Activated T-cell treated with anti-CD3 and anti-CD28 coated beads, Interleukin-2, amount 50 U/mL, for 24 hours (primary cell): ENCODE data around the gene PLA2G2F.

Experiments
- DNase-seq: peaks from one replicate; pipeline ENCODE4 v3.0.0-alpha.2; 2020
- H3K27ac Mint-ChIP-seq: 2 replicates; pipeline ENCODE4 v1.8.0; 2020; ENCODE audit warnings: mild to moderate bottlenecking, mixed read lengths
- H3K27me3 Mint-ChIP-seq: 2 replicates; pipeline ENCODE4 v1.8.0; 2020; ENCODE audit warnings: mixed read lengths
- H3K36me3 Mint-ChIP-seq: 2 replicates; pipeline ENCODE4 v1.8.0; 2020; ENCODE audit warnings: low read depth, mixed read lengths
- H3K4me1 Mint-ChIP-seq: 2 replicates; pipeline ENCODE4 v1.8.0; 2020; ENCODE audit warnings: low read depth, mixed read lengths
- H3K4me3 Mint-ChIP-seq: 2 replicates; pipeline ENCODE4 v1.8.0; 2020; ENCODE audit warnings: mild to moderate bottlenecking, moderate library complexity, mixed read lengths
- H3K9me3 Mint-ChIP-seq: 2 replicates; pipeline ENCODE4 v1.8.0; 2020; ENCODE audit warnings: mixed read lengths

Gene PLA2G2F

DNA sequence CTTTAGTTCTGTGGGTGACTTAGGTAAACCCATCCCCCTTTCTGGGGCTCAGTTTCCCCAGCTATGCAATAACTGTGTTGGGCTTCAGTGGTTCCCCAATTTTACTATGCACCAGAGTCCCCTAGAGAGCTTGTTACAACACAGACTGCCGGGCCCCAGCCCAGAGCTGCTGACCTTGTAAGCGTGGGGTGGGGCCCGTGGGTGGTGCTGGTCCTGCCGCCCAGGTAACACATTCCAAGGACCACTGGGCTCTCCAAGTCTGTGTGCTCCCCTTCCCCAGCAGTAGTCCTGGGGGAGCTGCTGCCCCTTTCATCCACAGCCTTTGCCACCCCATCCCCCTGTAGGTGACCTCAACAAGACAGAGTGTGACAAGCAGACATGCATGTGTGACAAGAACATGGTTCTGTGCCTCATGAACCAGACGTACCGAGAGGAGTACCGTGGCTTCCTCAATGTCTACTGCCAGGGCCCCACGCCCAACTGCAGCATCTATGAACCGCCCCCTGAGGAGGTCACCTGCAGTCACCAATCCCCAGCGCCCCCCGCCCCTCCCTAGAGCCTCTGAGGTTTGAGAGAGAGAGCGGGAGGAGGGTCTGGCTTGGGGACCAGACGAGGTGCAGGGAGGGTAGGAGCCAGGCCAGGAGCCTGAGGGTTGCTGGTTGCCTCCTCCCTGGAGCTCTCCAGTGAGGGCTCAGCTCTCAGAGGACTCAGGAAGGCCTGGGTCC is 8.9 kb downstream of the PLA2G2F start:
- Mint-ChIP-seq H3K4me3 (no peak overlapping the region), H3K27me3 (peaks cover 4% of the 10 kb centered on the region), H3K27ac (no peak overlapping the region), H3K9me3 (no peaks in the 10 kb centered on the region), H3K4me1 (peaks cover 3% of the 10 kb centered on the region), H3K36me3 (no peaks in the 10 kb centered on the region)
- DNase-seq: no peak

DNA sequence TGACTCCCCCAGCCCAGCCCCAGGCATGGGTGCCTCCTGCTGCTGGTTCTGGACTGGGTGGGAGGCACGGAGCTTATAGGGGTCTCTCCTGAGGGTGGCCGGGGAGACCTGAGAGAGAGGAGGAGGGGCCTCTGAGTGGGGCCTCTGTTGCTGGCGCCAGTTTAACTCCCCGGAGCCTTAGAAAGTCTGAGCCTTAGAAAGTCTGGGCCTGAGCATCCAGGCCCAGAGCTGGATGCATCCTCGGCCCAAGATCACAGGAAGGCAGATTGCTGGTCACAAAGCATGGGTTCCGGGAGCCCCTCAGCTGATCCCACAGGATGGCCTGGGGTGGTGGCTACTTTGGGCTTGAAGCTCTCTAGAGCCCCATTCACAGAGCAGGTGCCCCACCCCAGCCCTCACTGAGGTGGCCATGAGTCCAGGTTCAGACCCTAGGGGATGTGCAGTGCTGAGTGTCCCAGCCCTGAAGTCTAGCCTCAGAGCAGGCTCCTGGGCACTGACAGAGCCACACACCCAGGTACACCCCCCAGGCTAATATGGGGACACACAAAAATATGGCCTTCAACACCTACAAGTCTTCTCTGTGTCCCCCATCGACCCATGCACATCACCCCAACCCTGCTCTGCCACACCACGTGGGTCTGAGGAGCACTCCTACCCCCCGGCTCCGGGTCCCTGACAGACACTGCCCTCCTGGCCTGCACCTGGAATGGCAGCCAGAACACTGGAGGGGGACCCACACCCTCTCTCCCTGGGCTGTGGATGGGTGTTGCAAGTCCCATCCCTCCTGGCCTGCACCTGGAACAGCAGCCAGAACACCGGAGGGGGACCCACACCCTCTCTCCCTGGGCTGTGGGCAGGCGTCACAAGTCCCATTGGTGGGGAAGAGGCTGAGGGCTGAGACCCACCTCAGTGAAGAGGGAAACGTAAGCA is 9.7 kb downstream of the PLA2G2F start:
- Mint-ChIP-seq H3K27ac (no peak overlapping the region), H3K27me3 (peaks cover 4% of the 10 kb centered on the region), H3K36me3 (no peaks in the 10 kb centered on the region), H3K9me3 (no peaks in the 10 kb centered on the region), H3K4me3 (no peak overlapping the region), H3K4me1 (peaks cover 3% of the 10 kb centered on the region)
- no peak for DNase-seq

DNA sequence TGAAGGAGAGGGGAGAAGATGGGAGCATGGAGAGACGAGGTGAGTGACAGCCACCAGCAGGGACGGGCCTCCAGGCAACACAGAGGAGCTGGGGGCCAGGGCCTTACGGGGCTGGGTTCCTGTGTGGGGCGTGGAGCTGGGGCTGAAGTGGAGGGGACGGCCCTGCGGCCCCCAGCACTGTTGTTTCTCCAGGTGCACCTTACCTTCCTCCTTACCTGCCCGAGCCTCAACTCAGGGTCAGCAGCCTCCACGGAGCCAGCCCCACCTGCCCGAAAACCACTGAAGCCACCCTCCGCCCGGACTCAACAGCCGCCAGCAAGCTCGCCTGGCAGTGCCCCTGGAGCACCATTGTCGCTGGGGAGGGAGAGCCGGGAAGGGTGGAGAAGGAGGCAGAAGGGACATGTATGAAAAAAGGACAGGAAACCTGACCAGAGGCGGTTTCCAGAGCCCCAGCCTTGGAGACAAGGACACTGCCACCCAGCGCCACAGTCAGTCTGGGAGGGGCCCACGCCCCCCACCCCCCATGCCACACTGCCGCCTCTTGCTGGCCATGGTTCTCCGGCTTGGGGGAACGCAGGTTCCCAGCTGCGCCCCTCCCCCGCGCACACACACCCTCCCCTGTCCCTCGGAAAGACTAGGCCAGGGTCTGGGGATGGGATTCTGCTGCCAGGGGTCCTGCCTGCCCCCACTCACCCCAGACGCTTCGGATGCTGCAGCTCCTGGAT is 10.6 kb downstream of the PLA2G2F start:
- Mint-ChIP-seq H3K9me3 (no peaks in the 10 kb centered on the region), H3K4me1 (peaks cover 9% of the 10 kb centered on the region), H3K4me3 (no peak overlapping the region), H3K27me3 (peaks cover 4% of the 10 kb centered on the region), H3K36me3 (no peaks in the 10 kb centered on the region), H3K27ac (no peak overlapping the region)
- no peak for DNase-seq

DNA sequence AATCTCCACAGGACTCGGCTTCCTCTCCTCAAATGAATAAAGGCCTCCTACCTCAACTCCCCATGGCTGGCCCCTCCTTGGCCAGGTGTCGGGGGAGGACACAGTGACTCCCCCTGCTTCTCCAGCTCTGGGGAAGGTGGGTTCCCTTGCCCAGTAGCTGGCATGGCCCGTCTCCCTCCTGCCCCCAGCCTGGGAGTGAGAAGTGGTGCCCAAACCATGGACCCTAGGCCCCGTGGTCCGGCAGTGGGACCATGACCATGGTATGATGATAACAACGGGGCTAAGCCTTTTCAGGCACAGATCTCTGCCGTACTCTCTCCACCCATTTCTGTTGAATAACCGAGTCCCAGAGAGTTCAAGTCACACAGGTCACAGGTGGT is 11.2 kb downstream of the PLA2G2F start:
- Mint-ChIP-seq H3K36me3 (no peaks in the 10 kb centered on the region), H3K4me1 (peaks cover 11% of the 10 kb centered on the region), H3K27me3 (peaks cover 4% of the 10 kb centered on the region), H3K9me3 (no peaks in the 10 kb centered on the region), H3K27ac (no peak overlapping the region), H3K4me3 (no peak overlapping the region)
- DNase-seq: no peak

DNA sequence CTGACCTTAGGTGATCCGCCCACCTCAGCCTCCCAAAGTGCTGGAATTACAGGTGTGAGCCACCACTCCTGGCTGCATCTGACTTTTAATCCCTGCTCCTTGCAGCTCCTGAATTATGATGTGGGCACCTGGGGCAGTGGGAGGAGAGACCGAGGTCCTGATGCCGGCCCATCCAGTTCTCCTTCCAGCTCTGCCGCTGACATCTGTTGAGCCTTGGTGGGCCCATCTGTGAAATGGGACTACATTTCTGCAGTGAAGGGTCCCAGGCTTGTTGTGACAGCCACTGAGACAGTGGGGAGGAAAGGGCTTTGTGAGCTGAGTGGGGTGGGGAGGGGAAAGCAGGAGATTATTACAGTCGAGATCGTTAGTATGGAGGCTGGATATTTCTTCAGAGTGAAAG is 11.8 kb downstream of the PLA2G2F start:
- peaks cover 4% of the 10 kb centered on the region for H3K27me3 Mint-ChIP-seq
- no peak overlapping the region for H3K4me3 Mint-ChIP-seq
- peaks cover 11% of the 10 kb centered on the region for H3K4me1 Mint-ChIP-seq

DNA sequence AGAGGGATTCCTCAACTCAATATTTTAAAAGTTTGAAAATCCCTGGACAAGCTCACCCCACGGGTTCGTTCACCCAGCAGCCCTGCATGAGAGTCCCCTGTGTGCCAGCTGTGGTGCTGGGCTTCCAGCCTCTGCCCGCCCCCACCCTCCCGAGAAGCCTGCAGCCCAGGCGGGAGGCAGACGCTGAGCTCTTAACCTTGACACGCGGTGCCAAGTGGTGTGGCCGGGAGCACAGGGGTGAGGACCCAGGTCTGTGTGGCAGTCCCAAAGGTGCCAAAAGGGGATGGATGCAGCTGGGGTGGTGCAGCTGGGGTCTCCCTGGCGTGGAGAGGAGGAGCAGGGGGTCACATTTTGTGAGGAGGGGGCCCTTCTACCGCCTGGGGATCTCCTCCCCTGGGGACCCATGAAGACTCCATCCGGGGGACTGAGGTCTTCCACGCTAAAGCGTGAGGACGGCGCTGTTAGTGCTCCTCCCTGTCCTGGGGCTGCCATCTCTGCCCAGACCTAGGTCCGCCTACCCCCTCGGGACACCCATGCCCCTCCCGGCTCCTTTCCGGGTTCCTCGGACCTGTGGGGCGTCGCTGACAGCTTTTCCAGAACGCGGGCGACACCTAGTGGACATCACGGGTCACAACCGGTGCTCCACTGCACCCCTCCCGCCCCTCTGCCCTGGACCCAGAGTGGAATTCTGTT is 12.9 kb downstream of the PLA2G2F start:
- Mint-ChIP-seq H3K36me3 (no peaks in the 10 kb centered on the region), H3K27me3 (peaks cover 4% of the 10 kb centered on the region), H3K9me3 (no peaks in the 10 kb centered on the region), H3K27ac (no peak overlapping the region), H3K4me1 (peaks cover 11% of the 10 kb centered on the region), H3K4me3 (peak overlapping the region; percentile 62)
- DNase-seq: peak; percentile 87

More for the DNA sequence above, 11.8 kb downstream of the PLA2G2F start:
- no peaks in the 10 kb centered on the region for H3K9me3 Mint-ChIP-seq
- H3K36me3 Mint-ChIP-seq: no peaks in the 10 kb centered on the region
- H3K27ac Mint-ChIP-seq: no peak overlapping the region
- no peak for DNase-seq

DNA sequence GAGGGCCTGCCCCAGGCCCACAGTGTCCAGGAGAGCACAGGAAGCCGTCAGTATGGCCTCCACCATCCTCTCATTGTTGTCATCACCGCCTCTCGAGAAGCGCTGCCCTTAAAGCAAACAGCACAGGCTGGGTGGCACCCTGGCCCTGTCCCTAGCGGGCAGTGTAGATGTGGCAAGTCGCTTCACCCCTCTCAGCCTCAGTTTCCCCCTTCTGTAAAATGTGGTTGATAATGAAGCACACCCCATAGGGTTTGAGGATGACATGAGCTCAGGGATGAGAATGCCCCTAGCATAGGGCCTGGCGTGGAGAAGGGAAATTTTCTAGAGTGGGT is 13.4 kb downstream of the PLA2G2F start:
- H3K4me3 Mint-ChIP-seq: peak overlapping the region; percentile 62
- H3K9me3 Mint-ChIP-seq: no peaks in the 10 kb centered on the region
- peaks cover 4% of the 10 kb centered on the region for H3K27me3 Mint-ChIP-seq
- no peak for DNase-seq
- H3K4me1 Mint-ChIP-seq: peaks cover 11% of the 10 kb centered on the region
- no peaks in the 10 kb centered on the region for H3K36me3 Mint-ChIP-seq
- no peak overlapping the region for H3K27ac Mint-ChIP-seq

DNA sequence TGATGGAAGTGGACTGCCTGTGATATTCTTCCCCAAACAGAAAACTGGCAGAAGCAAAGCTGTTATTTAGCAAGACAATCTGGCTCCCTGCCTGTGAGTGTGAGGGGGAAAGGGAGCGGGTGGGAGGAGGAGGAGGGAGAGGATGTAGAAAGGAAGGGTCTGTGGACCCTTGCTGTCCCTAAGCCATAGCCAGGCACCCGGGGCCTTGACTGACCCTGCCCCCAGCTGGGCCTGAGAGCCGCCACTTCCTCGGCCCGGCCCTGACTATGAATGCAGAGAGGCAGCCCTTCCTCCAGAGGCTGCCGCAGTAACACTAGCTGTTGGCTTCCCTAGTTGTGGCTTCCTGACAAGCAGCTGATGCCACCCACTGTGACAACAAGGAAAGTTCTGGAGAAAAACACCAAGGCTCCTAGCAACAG is 13.9 kb downstream of the PLA2G2F start:
- Mint-ChIP-seq H3K36me3 (no peaks in the 10 kb centered on the region), H3K27ac (no peak overlapping the region), H3K27me3 (peaks cover 4% of the 10 kb centered on the region), H3K4me3 (no peak overlapping the region), H3K9me3 (no peaks in the 10 kb centered on the region), H3K4me1 (peaks cover 11% of the 10 kb centered on the region)
- no peak for DNase-seq

DNA sequence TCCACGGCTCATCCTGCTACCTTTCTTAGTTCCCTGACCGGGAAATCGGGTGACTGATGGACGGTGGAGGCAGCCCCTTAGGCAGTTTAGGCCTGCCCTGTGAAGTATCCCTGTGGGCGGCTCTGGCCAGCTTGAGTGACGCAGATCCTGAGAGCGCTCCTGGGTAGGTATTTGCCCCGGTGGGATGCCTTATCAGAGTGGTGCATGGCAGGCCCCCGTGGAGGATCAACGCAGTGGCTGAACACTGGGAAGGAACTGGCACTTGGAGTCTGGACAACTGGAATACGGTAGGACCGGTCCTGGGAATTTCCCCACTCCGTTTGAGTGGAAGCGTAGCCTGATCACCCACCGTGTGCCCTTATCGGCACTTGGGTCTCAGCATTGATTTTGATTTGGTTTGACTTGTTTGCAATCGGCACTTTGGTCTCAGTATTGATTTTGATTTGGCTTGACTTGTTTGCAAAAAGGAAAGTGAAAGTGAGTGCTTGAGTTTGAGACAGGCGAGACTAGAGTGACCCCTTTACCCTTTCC is 15.2 kb downstream of the PLA2G2F start:
- H3K9me3 Mint-ChIP-seq: peaks cover 2% of the 10 kb centered on the region
- H3K4me3 Mint-ChIP-seq: no peak overlapping the region
- H3K27me3 Mint-ChIP-seq: peaks cover 4% of the 10 kb centered on the region
- H3K27ac Mint-ChIP-seq: peak overlapping the region; percentile 11
- DNase-seq: no peak
- H3K36me3 Mint-ChIP-seq: no peaks in the 10 kb centered on the region
- H3K4me1 Mint-ChIP-seq: peaks cover 11% of the 10 kb centered on the region

DNA sequence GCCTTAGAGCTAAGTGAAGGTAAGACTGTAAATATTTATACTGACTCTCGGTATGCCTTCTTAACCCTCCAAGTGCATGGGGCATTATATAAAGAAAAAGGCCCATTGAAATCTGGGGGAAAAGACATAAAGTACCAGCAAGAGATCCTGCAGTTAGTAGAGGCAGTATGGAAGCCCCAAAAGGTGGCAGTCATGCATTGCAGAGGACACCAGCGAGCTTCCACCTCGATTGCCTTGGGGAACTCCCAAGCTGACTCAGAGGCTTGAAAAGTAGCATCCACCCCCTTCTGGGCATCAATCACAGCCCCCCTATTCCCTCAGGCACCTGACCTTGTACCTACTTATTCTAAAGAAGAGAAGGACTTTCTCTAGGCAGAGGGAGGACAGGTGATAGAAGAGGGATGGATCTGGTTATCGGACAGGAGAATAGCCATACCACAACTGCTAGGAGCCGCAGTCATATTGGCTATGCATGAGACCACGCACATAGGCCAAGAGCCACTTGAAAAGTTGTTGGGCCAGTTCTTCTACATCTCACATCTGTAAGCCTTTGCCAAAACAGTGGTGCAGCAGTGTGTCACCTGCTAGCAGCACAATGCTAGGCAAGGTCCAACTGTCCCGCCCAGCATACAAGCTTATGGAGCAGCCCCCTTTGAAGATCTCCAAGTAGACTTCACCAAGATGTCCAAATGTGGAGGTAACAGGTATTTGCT is 19.4 kb downstream of the PLA2G2F start:
- Mint-ChIP-seq H3K36me3 (peaks cover 2% of the 10 kb centered on the region), H3K4me1 (peaks cover 8% of the 10 kb centered on the region), H3K27me3 (no peaks in the 10 kb centered on the region), H3K9me3 (peaks cover 25% of the 10 kb centered on the region), H3K27ac (no peak overlapping the region), H3K4me3 (no peak overlapping the region)
- no peak for DNase-seq

DNA sequence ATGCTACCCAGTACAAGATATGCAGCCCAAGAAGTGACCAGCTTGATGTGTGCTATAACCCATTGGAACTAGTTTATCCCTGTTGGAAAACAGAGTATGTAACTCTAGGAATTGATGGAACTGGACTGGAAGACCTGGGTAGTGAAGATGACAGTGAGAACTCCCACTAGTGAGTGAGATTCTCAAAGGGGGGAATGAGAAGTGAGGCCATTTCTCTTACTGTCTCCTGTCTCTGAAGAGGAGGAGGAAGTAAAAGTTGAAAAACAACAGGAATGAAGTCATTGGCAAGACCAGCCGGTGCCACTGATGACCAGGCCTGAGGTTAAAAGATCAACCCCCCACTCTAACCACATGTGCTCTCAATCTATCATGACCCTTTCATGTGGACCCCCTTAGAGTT is 20.9 kb downstream of the PLA2G2F start:
- H3K4me3 Mint-ChIP-seq: no peak overlapping the region
- H3K9me3 Mint-ChIP-seq: peaks cover 28% of the 10 kb centered on the region
- H3K27me3 Mint-ChIP-seq: no peaks in the 10 kb centered on the region
- DNase-seq: no peak
- H3K36me3 Mint-ChIP-seq: peaks cover 2% of the 10 kb centered on the region
- H3K27ac Mint-ChIP-seq: no peak overlapping the region
- H3K4me1 Mint-ChIP-seq: no peaks in the 10 kb centered on the region

DNA sequence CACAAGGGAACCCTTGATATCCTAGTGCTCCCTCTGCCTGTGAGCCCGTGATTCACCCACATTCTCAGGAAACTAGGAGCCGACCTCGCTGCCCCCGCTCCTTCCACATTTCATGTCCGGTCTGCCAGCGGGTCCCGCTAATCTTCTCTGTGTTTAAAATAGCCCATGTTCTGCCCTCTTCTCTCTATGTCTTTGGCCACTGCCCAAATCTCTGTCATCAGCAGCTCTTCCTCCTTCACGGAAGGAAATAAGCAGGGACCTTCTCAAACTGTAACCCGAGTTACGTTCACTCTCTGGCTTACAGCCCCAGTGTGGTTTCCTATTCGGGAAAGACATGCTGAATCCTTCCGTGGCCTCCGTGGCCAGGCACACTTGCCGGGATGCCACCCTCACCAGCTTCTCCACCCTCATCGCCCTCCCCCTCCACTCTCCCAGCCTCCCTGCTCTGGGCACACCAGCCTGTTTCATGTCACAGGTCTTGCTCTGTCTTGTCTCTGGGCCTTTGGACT is 25.6 kb downstream of the PLA2G2F start:
- Mint-ChIP-seq H3K36me3 (peaks cover 2% of the 10 kb centered on the region), H3K27ac (no peak overlapping the region), H3K4me1 (no peaks in the 10 kb centered on the region), H3K4me3 (no peak overlapping the region), H3K27me3 (no peaks in the 10 kb centered on the region), H3K9me3 (peaks cover 25% of the 10 kb centered on the region)
- no peak for DNase-seq

DNA sequence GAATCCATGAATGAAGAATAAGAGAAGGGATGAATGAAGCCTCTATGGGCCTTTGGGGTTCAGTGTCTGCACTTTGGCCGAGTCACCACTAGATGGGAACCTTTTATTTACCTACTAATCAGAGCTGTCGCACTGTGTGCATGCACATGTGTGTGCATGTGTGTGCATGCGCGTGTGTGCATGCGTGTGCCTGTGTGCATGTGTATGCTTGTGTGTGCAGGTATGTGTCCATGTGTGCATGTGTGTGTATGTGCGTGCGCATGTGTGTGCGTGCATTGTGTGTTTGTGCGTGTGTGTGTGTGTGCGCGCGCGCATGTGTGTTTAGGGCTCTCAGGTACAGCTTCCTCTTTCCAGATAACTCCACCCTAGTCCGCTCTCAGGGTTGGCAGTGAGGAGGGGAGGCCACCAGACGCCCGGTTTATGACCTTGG is 26.4 kb downstream of the PLA2G2F start:
- no peak overlapping the region for H3K27ac Mint-ChIP-seq
- no peak overlapping the region for H3K4me3 Mint-ChIP-seq
- no peaks in the 10 kb centered on the region for H3K27me3 Mint-ChIP-seq
- H3K4me1 Mint-ChIP-seq: no peaks in the 10 kb centered on the region
- H3K9me3 Mint-ChIP-seq: peaks cover 22% of the 10 kb centered on the region
- no peak for DNase-seq
- H3K36me3 Mint-ChIP-seq: peaks cover 2% of the 10 kb centered on the region
